ENCODE data around the gene EXOSC2.
A peak's percentile ranks its signal among the peaks of the same experiment; 100 is the strongest.

EXOSC2 gene

GRCh38 chr9:130687615-130688014 is 6.0 kb upstream of the EXOSC2 start:
- Histone ChIP-seq H3K9me3 (replicated peaks; ENCODE audit: insufficient read depth, low read length) (no peaks in the 10 kb centered on the region), H4K20me1 (ENCODE audit: insufficient read depth, low read length) (no peaks in the 10 kb centered on the region), H3K9ac (ENCODE audit: low read length) (no peak overlapping the region), H3F3A (ENCODE audit: insufficient read depth, low read length) (peaks cover 10% of the 10 kb centered on the region; the same call in 1 of the 2 replicates), H3K9me2 (replicated peaks; ENCODE audit: insufficient read depth, low read length) (no peaks in the 10 kb centered on the region), H3K79me2 (ENCODE audit: low read length) (no peaks in the 10 kb centered on the region), H3K4me2 (ENCODE audit: low read depth, low read length) (no peak overlapping the region), H3K27me3 (replicated peaks; ENCODE audit: insufficient read depth, low read length) (peaks cover 6% of the 10 kb centered on the region; the same call in 1 of the 2 replicates), H2AFZ (ENCODE audit: low read length) (no peak overlapping the region), H3K4me1 (ENCODE audit: low read length) (no peaks in the 10 kb centered on the region), H3K27ac (ENCODE audit: low read length) (no peak overlapping the region), H3K36me3 (replicated peaks; ENCODE audit: insufficient read depth, low read length) (no peaks in the 10 kb centered on the region), H3K4me3 (ENCODE audit: low read length) (no peak overlapping the region)
- DNase-seq = no peak
- TF ChIP-seq EZH2phosphoT487 (IDR thresholded peaks at IDR 0.05; ENCODE audit: low read length) (no peak), CTCF (IDR thresholded peaks at IDR 0.05; ENCODE audit: low read length) (no peak), EZH2 (optimal IDR thresholded peaks at IDR 0.05; ENCODE audit: low read depth, low read length) (no peak)

- no peaks in the 10 kb centered on the region for H4K20me1 ChIP-seq (ENCODE audit: insufficient read depth, low read length)
- no peaks in the 10 kb centered on the region for H3K9me3 ChIP-seq (replicated peaks; ENCODE audit: insufficient read depth, low read length)
Measured at GRCh38 chr9:130688072-130688471, 5.5 kb upstream of the EXOSC2 start.

GRCh38 chr9:130689572-130689936 is 4.0 kb upstream of the EXOSC2 start:
- Histone ChIP-seq H3K27me3 (replicated peaks; ENCODE audit: insufficient read depth, low read length) (no peaks in the 10 kb centered on the region; the same call in 1 of the 2 replicates), H2AFZ (ENCODE audit: low read length) (peak overlapping the region; percentile 92), H4K20me1 (ENCODE audit: insufficient read depth, low read length) (no peaks in the 10 kb centered on the region), H3K9me2 (replicated peaks; ENCODE audit: insufficient read depth, low read length) (no peaks in the 10 kb centered on the region), H3K9ac (ENCODE audit: low read length) (peak overlapping the region; percentile 39; the same call in 1 of the 2 replicates), H3K27ac (ENCODE audit: low read length) (peak overlapping the region; percentile 23; the same call in 1 of the 2 replicates), H3K79me2 (ENCODE audit: low read length) (peaks cover 10% of the 10 kb centered on the region), H3K4me2 (ENCODE audit: low read depth, low read length) (peak overlapping the region; percentile 90), H3F3A (ENCODE audit: insufficient read depth, low read length) (peaks cover 10% of the 10 kb centered on the region; the same call in 1 of the 2 replicates), H3K4me1 (ENCODE audit: low read length) (no peaks in the 10 kb centered on the region), H3K4me3 (ENCODE audit: low read length) (peak overlapping the region; percentile 55), H3K9me3 (replicated peaks; ENCODE audit: insufficient read depth, low read length) (no peaks in the 10 kb centered on the region), H3K36me3 (replicated peaks; ENCODE audit: insufficient read depth, low read length) (no peaks in the 10 kb centered on the region)
- no peak for DNase-seq
- TF ChIP-seq EZH2phosphoT487 (IDR thresholded peaks at IDR 0.05; ENCODE audit: low read length) (no peak), CTCF (IDR thresholded peaks at IDR 0.05; ENCODE audit: low read length) (no peak), EZH2 (optimal IDR thresholded peaks at IDR 0.05; ENCODE audit: low read depth, low read length) (no peak)

More at GRCh38 chr9:130688072-130688471, 5.5 kb upstream of the EXOSC2 start:
- Histone ChIP-seq H3K79me2 (ENCODE audit: low read length) (no peaks in the 10 kb centered on the region), H3K27me3 (replicated peaks; ENCODE audit: insufficient read depth, low read length) (peaks cover 3% of the 10 kb centered on the region; the same call in 1 of the 2 replicates), H3K4me3 (ENCODE audit: low read length) (no peak overlapping the region), H3K27ac (ENCODE audit: low read length) (no peak overlapping the region), H3K4me2 (ENCODE audit: low read depth, low read length) (no peak overlapping the region), H2AFZ (ENCODE audit: low read length) (no peak overlapping the region), H3K4me1 (ENCODE audit: low read length) (no peaks in the 10 kb centered on the region), H3K36me3 (replicated peaks; ENCODE audit: insufficient read depth, low read length) (no peaks in the 10 kb centered on the region), H3F3A (ENCODE audit: insufficient read depth, low read length) (peaks cover 10% of the 10 kb centered on the region; the same call in 1 of the 2 replicates), H3K9me2 (replicated peaks; ENCODE audit: insufficient read depth, low read length) (no peaks in the 10 kb centered on the region), H3K9ac (ENCODE audit: low read length) (no peak overlapping the region)
- TF ChIP-seq EZH2phosphoT487 (IDR thresholded peaks at IDR 0.05; ENCODE audit: low read length) (no peak), CTCF (IDR thresholded peaks at IDR 0.05; ENCODE audit: low read length) (no peak), EZH2 (optimal IDR thresholded peaks at IDR 0.05; ENCODE audit: low read depth, low read length) (no peak)
- DNase-seq = no peak

Measured in MM.1S (cell line).